K562 (cell line): ENCODE measurements around the gene C1QTNF6. TPM values are rescaled to one million over a fixed set of nuclear protein-coding genes. Genes with fewer than 3 reads are reported as not detected.

Source experiments
- ATAC-seq: fragments of 200-7000 bp; cut with Tn5 transposase; 3 replicates; pipeline ENCODE4 v1.9.1; 2020; ENCODE audit warnings: moderate library complexity
- BruUV-seq: library from RNA; stranded (reverse); fragments of 400-500 nt; replicated peaks from 2 replicates; lab custom pipeline; 2021; lab: Mats Ljungman, UMichigan
- CTCF ChIA-PET: fragments of 300-600 bp; formaldehyde crosslinking; extraction: SDS; loops from one replicate; lab custom pipeline; 2021; ENCODE audit warnings: low intra/inter-chr PET ratio; lab: Yijun Ruan, JAX
- POLR2A ChIA-PET: fragments of 300-600, 350-650 bp; sonication (Branson Sonifier 250); formaldehyde crosslinking; extraction: SDS; loops from one replicate; lab custom pipeline; 2021; ENCODE audit warnings: antibody characterized with exemption, inconsistent platforms; lab: Yijun Ruan, JAX
- DNase-seq, 4 experiments: peaks; one replicate each; pipeline versions ENCODE4 v3.0.0 to v3.0.0-alpha.2; 2011 to 2018; ENCODE audit warnings: low spot score in 3 of 4, mixed read lengths in 3 of 4; ENCODE audit errors: extremely low read depth in 1 of 4
- FAIRE-seq: peaks from 2 replicates; lab custom pipeline; 2011; peaks lifted over from hg19 to GRCh38; lab: Jason Lieb, UNC
- H2AFZ ChIP-seq: 2 replicates; pipeline ENCODE4 v1.6.0; 2011; ENCODE audit warnings: low read depth, low read length, control low read depth, inconsistent platforms
- H3K27ac ChIP-seq: fragments of 200-600 bp; 3 replicates; pipeline ENCODE4 v1.8.0; 2011; ENCODE audit warnings: low read depth, mild to moderate bottlenecking, control low read depth, inconsistent platforms, low read length, moderate library complexity, mixed read lengths; ENCODE audit errors: extremely low read depth
- H3K27me3 ChIP-seq, 2 experiments: fragments of 300-600 bp in 1 of 2; 2 replicates in 1 of 2; 3 replicates in 1 of 2; pipeline versions ENCODE4 v1.6.0 to v1.8.0; 2011; ENCODE audit warnings: inconsistent platforms in 2 of 2, low read length in 2 of 2, mild to moderate bottlenecking in 1 of 2, mixed read lengths in 1 of 2, moderate library complexity in 1 of 2; ENCODE audit not compliant: control insufficient read depth in 2 of 2, insufficient read depth in 2 of 2
- H3K36me3 ChIP-seq: fragments of 300-600 bp; 3 replicates; pipeline ENCODE4 v1.8.0; 2011; ENCODE audit warnings: mild to moderate bottlenecking, low read length, inconsistent platforms; ENCODE audit not compliant: control insufficient read depth, insufficient read depth
- H3K4me1 ChIP-seq, 2 experiments: fragments of 200-600 bp in 1 of 2; replicated peaks in 1 of 2; 2 replicates in 1 of 2; 3 replicates in 1 of 2; pipeline versions ENCODE4 v1.5.1 to v1.8.0; 2011; ENCODE audit warnings: inconsistent platforms in 2 of 2, low read length in 2 of 2, mild to moderate bottlenecking in 1 of 2, mixed read lengths in 1 of 2, moderate library complexity in 1 of 2; ENCODE audit not compliant: control insufficient read depth in 2 of 2, insufficient read depth in 2 of 2
- H3K4me2 ChIP-seq: 2 replicates; pipeline ENCODE4 v1.6.1; 2011; ENCODE audit warnings: low read length, control low read depth, inconsistent platforms, mixed read lengths; ENCODE audit not compliant: insufficient read depth
- H3K4me3 ChIP-seq: fragments of 200-600 bp; sonication (generic), shearing (Covaris generic); 2 replicates; pipeline ENCODE4 v1.5.1; 2016; ENCODE audit warnings: control low read depth, inconsistent platforms
- H3K79me2 ChIP-seq: fragments of 200-600 bp; 3 replicates; pipeline ENCODE4 v1.8.0; 2011; ENCODE audit warnings: low read length, inconsistent platforms; ENCODE audit not compliant: control insufficient read depth, insufficient read depth
- H3K9ac ChIP-seq, 2 experiments: 2 replicates each; pipeline versions ENCODE4 v1.6.0 to v1.6.1; 2011; ENCODE audit warnings: low read depth in 2 of 2, low read length in 2 of 2, control low read depth in 1 of 2, inconsistent platforms in 1 of 2, mild to moderate bottlenecking in 1 of 2, mixed read lengths in 1 of 2; ENCODE audit not compliant: insufficient read depth in 1 of 2
- H3K9me1 ChIP-seq: one replicate; pipeline ENCODE4 v1.6.0; 2011; ENCODE audit warnings: inconsistent platforms, mild to moderate bottlenecking, low read length, moderate library complexity; ENCODE audit not compliant: control insufficient read depth, insufficient read depth
- H3K9me3 ChIP-seq: replicated peaks from 2 replicates; pipeline ENCODE4 v1.5.1; 2011; ENCODE audit warnings: low read depth, low read length, inconsistent platforms; ENCODE audit not compliant: control insufficient read depth, insufficient read depth
- H4K20me1 ChIP-seq: replicated peaks from 2 replicates; pipeline ENCODE4 v1.6.1; 2011; ENCODE audit warnings: low read length, inconsistent platforms, mixed read lengths; ENCODE audit not compliant: control insufficient read depth, insufficient read depth
- GABPB2 ChIP-seq: fragments of 250-450 bp; sonication (Bioruptor Pico); conservative IDR thresholded peaks from 2 replicates; pipeline ENCODE4 v1.5.1; 2021; ENCODE audit warnings: mild to moderate bottlenecking
- HIVEP1 ChIP-seq: fragments of 250-450 bp; sonication (Bioruptor Pico); IDR thresholded peaks from 2 replicates; pipeline ENCODE4 v1.4.0; 2020; ENCODE audit warnings: mild to moderate bottlenecking
- MCM5 ChIP-seq: fragments of 450-650 bp; IDR thresholded peaks from 2 replicates; pipeline ENCODE4 v1.6.1; 2016; ENCODE audit warnings: low read depth
- RHOXF2B ChIP-seq: fragments of 250-450 bp; sonication (Bioruptor Pico); conservative IDR thresholded peaks from 2 replicates; pipeline ENCODE4 v1.5.1; 2021
- SMARCE1 ChIP-seq: fragments of 450-650 bp; IDR thresholded peaks from 2 replicates; pipeline ENCODE4 v1.7.1; 2016; ENCODE audit warnings: mild to moderate bottlenecking
- SOX6 ChIP-seq: fragments of 450-650 bp; IDR thresholded peaks from 2 replicates; pipeline ENCODE4 v1.6.1; 2014; ENCODE audit warnings: mild to moderate bottlenecking
- ZFP30 ChIP-seq: fragments of 250-450 bp; sonication (Bioruptor Pico); IDR thresholded peaks from 2 replicates; pipeline ENCODE4 v1.8.0; 2022; ENCODE audit warnings: moderate library complexity, mild to moderate bottlenecking, inconsistent platforms, borderline replicate concordance
- ZFPM2 ChIP-seq: fragments of 250-450 bp; sonication (Bioruptor Pico); IDR thresholded peaks from 2 replicates; pipeline ENCODE4 v1.5.1; 2022; ENCODE audit warnings: mild to moderate bottlenecking
- ZKSCAN8 ChIP-seq: fragments of 200-800 bp; sonication (Bioruptor generic); IDR thresholded peaks from 2 replicates; pipeline ENCODE4 v1.6.1; 2016; ENCODE audit warnings: missing genetic modification characterization, missing compliant biosample characterization
- ZNF583 ChIP-seq: fragments of 250-450 bp; sonication (Bioruptor Pico); IDR thresholded peaks from 2 replicates; pipeline ENCODE4 v1.4.0; 2020
- ZNF707 ChIP-seq: fragments of 250-450 bp; sonication (Bioruptor Pico); conservative IDR thresholded peaks from 2 replicates; pipeline ENCODE4 v1.8.0; 2022; ENCODE audit warnings: inconsistent platforms, mild to moderate bottlenecking, moderate library complexity
- ZNF717 ChIP-seq: fragments of 250-450 bp; sonication (Bioruptor Pico); IDR thresholded peaks from 2 replicates; pipeline ENCODE4 v1.5.0; 2021
- WGBS: fragments of 100-300 bp; shearing (Covaris generic); methylation state at CpG from one replicate; pipeline ENCODE4 v1.1.6; 2016; ENCODE audit warnings: low coverage, mixed read lengths; ENCODE audit not compliant: insufficient coverage; ENCODE audit errors: missing lambda C conversion rate; 5-methylcytosine and 5-hydroxymethylcytosine counted together
- in situ Hi-C: fragments of 300-500 bp; cut with MboI; formaldehyde crosslinking; loops from 4 replicates; pipeline ENCODE4 v1.15.0; 2018; ENCODE audit warnings: inconsistent platforms, mixed read lengths
- intact Hi-C: fragments of 100-400 bp; cut with micrococcal nuclease; formaldehyde crosslinking; loops from 2 replicates; pipeline ENCODE4 v1.14.2; 2022
- polyA plus RNA-seq, 8 experiments: library from polyadenylated mRNA; depleted of rRNA in 4 of 8; stranded (reverse) in 5 of 8; unstranded in 3 of 8; fragments of >200 nt; fragmentation: Nextera tagmentation in 2 of 8; fragmentation: Illumina TruSeq in 1 of 8; extraction: Ambion mirVana in 2 of 8; extraction: Trizol in 1 of 8; gene quantifications; 2 replicates each; pipeline versions ENCODE4 v1.2.1 to v1.2.3, GENCODE V29; 2011 to 2014; ENCODE audit warnings: inconsistent platforms in 1 of 8, missing spikeins in 1 of 8
- total RNA-seq, 7 experiments: library from RNA; depleted of rRNA in 6 of 7; stranded (reverse); fragments of >200 nt in 6 of 7; fragmentation: Illumina TruSeq in 2 of 7; extraction: Trizol in 2 of 7; gene quantifications; 2 replicates each; pipeline versions ENCODE4 v1.2.1 to v1.2.3, GENCODE V29; 2011 to 2021; ENCODE audit warnings: low replicate concordance in 1 of 7
- TF ChIP-seq, protein P1 (sequence below): fragments of 250-450 bp; sonication (Bioruptor Pico); IDR thresholded peaks from 2 replicates; pipeline ENCODE4 v1.9.0; 2021; ENCODE audit warnings: mild to moderate bottlenecking
- TF ChIP-seq, protein P2 (sequence below), 2 experiments: IDR thresholded peaks in 1 of 2; conservative IDR thresholded peaks in 1 of 2; 2 replicates each; pipeline ENCODE4 v1.6.1; 2016; ENCODE audit warnings: low read depth in 2 of 2, mild to moderate bottlenecking in 1 of 2, missing compliant biosample characterization in 1 of 2, missing genetic modification characterization in 1 of 2, moderate library complexity in 1 of 2
- TF ChIP-seq, protein P3 (sequence below): fragments of 250-450 bp; sonication (Bioruptor Pico); IDR thresholded peaks from 2 replicates; pipeline ENCODE4 v1.4.0; 2020
- TF ChIP-seq, protein P4 (sequence below): IDR thresholded peaks from 3 replicates; pipeline ENCODE4 v1.6.1; 2011; ENCODE audit warnings: borderline replicate concordance, mild to moderate bottlenecking; ENCODE audit not compliant: insufficient read length, insufficient read depth
- TF ChIP-seq, protein P5 (sequence below): fragments of 450-650 bp; formaldehyde crosslinking; IDR thresholded peaks from 2 replicates; pipeline ENCODE4 v1.4.0; 2022; ENCODE audit warnings: mild to moderate bottlenecking, moderate library complexity

C1QTNF6 gene
- total and polyA plus RNA-seq, 9 of the 15 experiments (the other 6 are each of a cell fraction or from before 2014, with no cell fraction given) = 0.18 to 0.92 (median 0.55) TPM

DNA sequence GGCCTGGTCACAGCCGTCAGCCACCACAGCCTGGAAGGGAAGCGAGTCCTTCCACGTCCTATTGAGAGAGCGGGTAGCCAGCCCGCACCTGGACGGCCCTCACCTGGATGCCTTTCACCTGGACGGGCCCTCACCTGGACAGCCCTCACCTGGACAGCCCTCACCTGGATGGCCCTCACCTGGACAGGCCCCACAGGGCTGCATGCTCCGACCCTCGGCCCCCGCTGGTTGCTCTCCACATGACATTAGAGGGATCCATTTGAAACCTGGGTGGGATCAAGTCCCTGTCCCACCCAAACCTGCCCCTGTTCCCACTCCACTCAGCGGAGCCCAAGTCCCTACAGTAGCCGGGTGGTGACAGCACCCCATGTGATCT, 3.7 kb downstream of the C1QTNF6 start:
- H3K4me1 ChIP-seq = peaks cover 4 to 34% of the 10 kb centered on the region in 2 experiments; a peak in 4 of 5 replicates
- no peak for ATAC-seq
- H3K4me3 ChIP-seq = no peak overlapping the region
- H3K9me3 ChIP-seq = no peaks in the 10 kb centered on the region
- 0 out of 2 replicates have a peak, but pooled peaks cover 3% of the 10 kb centered on the region for H4K20me1 ChIP-seq
- intact Hi-C loops (no loop called here), in situ Hi-C loops (no loop called here)
- no TSS peak for BruUV-seq
- DNase-seq = no peak
- no peak overlapping the region for H3K27ac ChIP-seq
- no peaks in the 10 kb centered on the region for H3K79me2 ChIP-seq
- CTCF ChIA-PET = no interaction called here
- no peak overlapping the region for H3K9ac ChIP-seq
- POLR2A ChIA-PET = interaction anchor here (1.3 kb wide), 1 partner anchor 9 kb away, joined by 3 read pairs; no protein-coding TSS in a partner anchor
- 8% methylated on average over 8 of the region's 12 CpGs for WGBS
- no peak overlapping the region for H3K4me2 ChIP-seq
- no peak overlapping the region for H2AFZ ChIP-seq
- no peaks in the 10 kb centered on the region for H3K9me1 ChIP-seq
- no peak for FAIRE-seq
- H3K36me3 ChIP-seq = no peaks in the 10 kb centered on the region
- peaks cover 0 to 40% of the 10 kb centered on the region in 2 experiments; a peak in 2 of 5 replicates for H3K27me3 ChIP-seq
- TF ChIP-seq ZNF707 (CRISPR knock-in tag) (no peak), MCM5 (no peak), ZKSCAN8 (no peak), SMARCE1 (no peak), ZFPM2 (CRISPR knock-in tag) (no peak), HIVEP1 (CRISPR knock-in tag) (no peak), ZNF583 (CRISPR knock-in tag) (no peak), ZNF717 (CRISPR knock-in tag) (no peak), GABPB2 (CRISPR knock-in tag) (no peak), SOX6 (no peak), RHOXF2B (no peak), ZFP30 (CRISPR knock-in tag) (no peak)
- TF ChIP-seq, protein P1, sequence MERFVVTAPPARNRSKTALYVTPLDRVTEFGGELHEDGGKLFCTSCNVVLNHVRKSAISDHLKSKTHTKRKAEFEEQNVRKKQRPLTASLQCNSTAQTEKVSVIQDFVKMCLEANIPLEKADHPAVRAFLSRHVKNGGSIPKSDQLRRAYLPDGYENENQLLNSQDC (CRISPR knock-in tag) = no peak
- TF ChIP-seq, protein P2, sequence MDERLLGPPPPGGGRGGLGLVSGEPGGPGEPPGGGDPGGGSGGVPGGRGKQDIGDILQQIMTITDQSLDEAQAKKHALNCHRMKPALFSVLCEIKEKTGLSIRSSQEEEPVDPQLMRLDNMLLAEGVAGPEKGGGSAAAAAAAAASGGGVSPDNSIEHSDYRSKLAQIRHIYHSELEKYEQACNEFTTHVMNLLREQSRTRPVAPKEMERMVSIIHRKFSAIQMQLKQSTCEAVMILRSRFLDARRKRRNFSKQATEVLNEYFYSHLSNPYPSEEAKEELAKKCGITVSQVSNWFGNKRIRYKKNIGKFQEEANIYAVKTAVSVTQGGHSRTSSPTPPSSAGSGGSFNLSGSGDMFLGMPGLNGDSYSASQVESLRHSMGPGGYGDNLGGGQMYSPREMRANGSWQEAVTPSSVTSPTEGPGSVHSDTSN (CRISPR knock-in tag; IDR thresholded peaks at IDR 0.05; ENCODE audit: low read depth) = no peak
- TF ChIP-seq, protein P2 (tag; conservative IDR thresholded peaks at IDR 0.05; ENCODE audit: low read depth) = no peak
- TF ChIP-seq, protein P3, sequence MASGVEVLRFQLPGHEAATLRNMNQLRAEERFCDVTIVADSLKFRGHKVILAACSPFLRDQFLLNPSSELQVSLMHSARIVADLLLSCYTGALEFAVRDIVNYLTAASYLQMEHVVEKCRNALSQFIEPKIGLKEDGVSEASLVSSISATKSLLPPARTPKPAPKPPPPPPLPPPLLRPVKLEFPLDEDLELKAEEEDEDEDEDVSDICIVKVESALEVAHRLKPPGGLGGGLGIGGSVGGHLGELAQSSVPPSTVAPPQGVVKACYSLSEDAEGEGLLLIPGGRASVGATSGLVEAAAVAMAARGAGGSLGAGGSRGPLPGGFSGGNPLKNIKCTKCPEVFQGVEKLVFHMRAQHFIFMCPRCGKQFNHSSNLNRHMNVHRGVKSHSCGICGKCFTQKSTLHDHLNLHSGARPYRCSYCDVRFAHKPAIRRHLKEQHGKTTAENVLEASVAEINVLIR (CRISPR knock-in tag) = no peak
- TF ChIP-seq, protein P4, sequence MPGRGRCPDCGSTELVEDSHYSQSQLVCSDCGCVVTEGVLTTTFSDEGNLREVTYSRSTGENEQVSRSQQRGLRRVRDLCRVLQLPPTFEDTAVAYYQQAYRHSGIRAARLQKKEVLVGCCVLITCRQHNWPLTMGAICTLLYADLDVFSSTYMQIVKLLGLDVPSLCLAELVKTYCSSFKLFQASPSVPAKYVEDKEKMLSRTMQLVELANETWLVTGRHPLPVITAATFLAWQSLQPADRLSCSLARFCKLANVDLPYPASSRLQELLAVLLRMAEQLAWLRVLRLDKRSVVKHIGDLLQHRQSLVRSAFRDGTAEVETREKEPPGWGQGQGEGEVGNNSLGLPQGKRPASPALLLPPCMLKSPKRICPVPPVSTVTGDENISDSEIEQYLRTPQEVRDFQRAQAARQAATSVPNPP = no peak
- TF ChIP-seq, protein P5, sequence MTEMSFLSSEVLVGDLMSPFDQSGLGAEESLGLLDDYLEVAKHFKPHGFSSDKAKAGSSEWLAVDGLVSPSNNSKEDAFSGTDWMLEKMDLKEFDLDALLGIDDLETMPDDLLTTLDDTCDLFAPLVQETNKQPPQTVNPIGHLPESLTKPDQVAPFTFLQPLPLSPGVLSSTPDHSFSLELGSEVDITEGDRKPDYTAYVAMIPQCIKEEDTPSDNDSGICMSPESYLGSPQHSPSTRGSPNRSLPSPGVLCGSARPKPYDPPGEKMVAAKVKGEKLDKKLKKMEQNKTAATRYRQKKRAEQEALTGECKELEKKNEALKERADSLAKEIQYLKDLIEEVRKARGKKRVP (CRISPR knock-in tag) = no peak
